SKM-1 treated with dmso at 0.1 percent for 144 hours (cell line): ENCODE measurements around the gene CSAD.
"Not testable (repeated sequence)": the region's sequence is repeated elsewhere in the genome, so short reads cannot be mapped to it uniquely, and the experiment has no call there.

Experiments used
- DNase-seq: peaks from one replicate; lab custom pipeline; 2025; ENCODE audit not compliant: unreplicated experiment; lab: John Stamatoyannopoulos, UW

Gene CSAD

DNA sequence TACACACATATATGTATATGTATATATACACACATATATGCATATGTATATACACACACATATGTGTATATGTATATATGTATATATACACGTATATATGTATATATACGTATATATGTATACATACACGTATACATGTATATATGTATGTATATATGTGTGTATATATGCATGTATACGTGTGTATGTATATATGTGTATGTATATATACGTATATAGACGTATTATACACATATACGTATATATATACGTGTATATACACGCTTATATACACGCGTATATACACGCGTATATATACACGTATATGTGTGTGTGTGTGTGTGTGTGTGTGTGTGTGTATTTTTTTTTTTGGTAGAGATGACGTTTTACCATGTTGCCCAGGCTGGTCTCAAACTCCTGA lies 33.1 kb downstream of the CSAD start:
- no peak for DNase-seq

DNA sequence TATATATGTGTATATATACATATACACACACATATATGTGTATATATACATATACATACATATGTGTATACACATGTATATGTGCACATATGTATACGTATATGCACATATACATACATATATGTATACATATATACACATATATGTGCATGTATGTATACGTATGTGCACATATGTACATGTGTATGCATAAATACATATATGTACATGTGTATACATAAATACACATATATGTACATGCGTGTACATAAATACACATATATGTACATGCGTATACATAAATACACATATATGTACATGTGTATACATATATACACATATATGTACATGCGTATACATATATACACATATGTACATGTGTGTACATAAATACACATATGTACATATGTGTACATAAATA lies 33.5 kb downstream of the CSAD start:
- DNase-seq = no peak

GRCh38 chr12:53145383-53146260 lies 35.1 kb downstream of the CSAD start:
- DNase-seq = no peak

- DNase-seq = no peak
Observed at GRCh38 chr12:53143355-53143754, 37.4 kb downstream of the CSAD start.

- DNase-seq = no peak
Observed at GRCh38 chr12:53133722-53134121, 47.0 kb downstream of the CSAD start.

DNA sequence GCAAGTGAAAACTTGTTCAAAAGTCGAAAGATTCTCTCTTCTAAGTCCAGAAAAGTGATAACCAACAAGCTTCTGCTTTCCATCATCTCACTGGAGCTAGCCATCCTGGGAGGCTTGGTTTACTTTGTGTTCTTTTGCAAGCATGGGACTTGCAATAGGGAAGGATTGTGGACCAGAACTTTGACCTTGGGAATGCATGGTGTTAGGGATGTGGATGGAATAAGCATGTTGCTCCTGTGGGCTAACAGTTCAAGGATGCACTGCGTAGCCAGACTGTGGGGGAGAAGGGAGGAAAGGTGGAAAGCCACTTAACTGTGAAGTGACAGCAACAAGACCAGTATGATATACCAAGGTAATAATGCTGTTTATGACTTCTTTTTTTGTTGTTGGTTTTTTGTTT lies 48.9 kb downstream of the CSAD start:
- no peak for DNase-seq

DNA sequence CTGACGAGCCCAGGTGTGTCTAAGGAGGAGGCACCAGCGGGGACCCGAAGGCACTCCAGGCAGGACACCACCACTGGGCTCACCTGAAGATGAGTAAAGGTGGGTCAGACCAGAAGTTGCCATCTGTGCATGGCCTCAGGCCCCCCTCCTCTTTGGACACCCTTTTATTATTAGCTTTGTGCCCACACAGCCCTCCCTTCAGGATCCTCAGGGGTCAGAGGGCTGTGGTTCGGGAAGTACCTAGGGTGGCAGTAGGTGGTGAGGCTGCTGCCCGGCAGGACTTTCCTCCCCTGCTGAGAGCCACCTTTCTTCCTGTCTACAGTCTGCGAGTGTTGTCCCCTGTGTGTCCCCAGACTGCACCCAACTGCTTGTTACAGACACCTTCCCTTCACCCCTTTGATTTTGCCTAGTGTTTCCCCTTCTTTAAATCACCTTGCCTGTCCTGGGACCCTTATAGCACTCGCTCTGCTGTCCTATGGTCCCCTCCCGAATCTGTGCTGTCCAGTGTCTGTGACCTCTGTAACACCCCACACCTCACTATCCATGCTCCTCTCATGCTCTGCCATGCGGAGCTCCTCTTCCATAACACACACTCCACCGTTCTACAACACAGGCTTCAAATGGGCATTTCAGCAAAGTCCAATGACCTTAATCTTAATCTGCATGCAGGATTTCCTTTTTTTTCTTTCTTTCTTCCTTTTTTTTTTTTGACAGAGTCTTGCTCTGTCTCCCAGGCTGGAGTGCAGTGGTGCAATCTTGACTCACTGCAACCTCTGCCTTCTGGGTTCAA lies 51.8 kb downstream of the CSAD start:
- DNase-seq = no peak

GRCh38 chr12:53127169-53127568 lies 53.6 kb downstream of the CSAD start:
- DNase-seq = no peak

DNA sequence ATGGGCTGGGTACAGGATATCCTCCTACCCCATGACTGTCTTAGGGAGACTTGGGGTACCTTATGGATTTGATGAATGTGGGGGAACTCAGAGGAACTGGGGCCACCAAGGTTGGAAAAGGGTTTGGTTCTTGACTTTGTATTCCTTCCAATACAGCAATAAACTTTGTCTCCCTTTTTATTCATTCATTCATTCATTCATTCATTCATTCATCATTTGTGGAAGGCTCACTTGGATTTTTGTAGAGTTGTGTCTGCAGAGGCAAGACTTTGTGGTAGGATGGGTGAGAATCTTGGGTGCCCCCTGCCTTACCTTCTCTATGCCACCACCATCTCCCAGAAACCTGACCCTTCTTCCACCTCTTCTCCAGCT lies 56.4 kb downstream of the CSAD start:
- DNase-seq = no peak

DNA sequence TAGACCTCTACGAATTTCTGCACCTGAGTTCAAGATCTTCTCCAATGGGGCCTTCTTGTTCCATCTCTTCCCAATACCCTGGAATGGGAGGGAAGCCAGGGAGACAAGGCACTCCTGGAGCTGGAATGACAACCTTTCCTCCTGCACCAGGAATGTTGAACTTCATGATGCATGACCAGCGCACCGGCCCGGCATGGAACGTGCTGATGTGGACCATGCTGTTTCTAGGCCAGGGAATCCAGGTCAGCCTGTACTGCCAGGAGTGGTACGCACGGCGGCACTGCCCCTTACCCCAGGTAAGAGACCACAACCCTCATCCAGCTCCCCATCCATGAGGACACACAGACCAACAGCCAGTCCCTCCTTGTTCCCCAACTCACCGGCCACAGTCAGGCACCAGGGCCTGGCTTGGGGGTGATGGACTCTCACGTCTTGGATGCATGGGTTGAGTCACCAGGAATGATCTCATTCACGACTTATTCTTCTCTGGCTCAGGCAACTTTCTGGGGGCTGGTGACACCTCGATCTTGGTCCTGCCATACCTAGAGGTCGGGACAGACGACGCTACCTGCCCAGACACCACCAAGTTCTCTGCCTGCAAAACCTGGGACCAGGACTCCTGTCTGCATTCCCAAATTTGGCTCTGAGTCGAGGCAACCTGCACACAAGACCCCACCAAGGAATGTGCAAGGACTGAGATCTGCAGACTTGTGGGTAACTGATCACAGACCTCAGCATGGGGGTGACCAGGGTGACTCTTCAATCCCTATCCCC lies 57.0 kb downstream of the CSAD start:
- no peak for DNase-seq

- no peak for DNase-seq
Observed at GRCh38 chr12:53122961-53123468, 57.7 kb downstream of the CSAD start.

- DNase-seq = no peak
Observed at GRCh38 chr12:53120685-53121525, 59.8 kb downstream of the CSAD start.

- no peak for DNase-seq
Observed at GRCh38 chr12:53118751-53119300, 61.9 kb downstream of the CSAD start.

DNA sequence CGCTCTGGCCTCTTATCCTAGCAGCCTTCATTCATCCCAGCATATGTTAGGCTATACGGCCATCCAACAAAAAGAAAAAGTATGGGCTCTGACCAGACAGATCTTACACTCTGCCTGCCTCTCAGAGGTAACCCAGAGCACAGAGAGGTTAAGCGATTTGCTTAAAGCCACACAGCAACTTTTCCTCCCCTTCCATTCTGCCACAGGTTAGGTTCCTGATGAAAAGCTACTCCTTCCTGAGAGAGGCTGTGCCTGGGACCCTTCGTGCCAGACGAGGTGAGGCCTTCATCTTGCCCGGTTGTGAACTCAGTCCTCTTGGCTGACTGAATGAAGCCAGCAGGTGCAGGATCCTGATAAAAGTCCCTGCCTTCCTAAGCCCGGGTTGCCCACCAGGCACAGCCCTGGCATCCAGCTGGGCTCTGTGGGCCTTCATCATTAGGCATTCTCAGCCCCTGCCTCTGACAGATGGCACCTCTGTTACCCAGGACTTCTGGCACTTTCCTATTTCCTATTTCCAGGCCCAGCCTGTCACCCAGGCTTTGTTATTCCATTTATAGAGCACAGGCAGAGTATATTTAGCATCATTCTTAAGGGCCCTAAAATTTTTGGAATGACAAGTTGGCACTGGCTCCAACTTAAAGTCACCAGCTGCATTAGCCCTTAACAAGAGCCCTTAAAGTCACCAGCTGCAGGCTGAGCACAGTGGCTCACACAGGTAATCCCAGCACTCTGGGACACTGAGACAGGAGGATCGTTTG lies 64.7 kb downstream of the CSAD start:
- no peak for DNase-seq

GRCh38 chr12:53115112-53115890 lies 65.4 kb downstream of the CSAD start:
- no peak for DNase-seq

DNA sequence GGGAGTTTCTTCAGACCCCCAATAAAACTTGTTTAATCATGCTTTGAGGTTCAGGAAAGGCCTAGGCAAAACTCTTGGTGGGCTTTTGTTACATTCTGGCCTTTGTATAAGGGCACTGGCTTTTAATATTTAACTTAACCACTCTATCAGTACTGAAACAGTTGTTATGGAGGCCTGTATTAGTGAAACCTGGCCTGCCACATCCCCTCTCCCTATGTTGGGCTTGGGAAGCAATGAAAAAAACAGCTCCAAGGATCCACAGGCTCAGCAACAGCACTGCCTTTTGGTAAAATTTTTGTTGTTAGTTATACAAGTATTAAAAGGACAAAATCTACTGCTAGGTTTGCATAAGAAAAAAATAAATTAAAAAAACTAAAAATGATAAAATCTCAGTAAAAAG lies 66.8 kb downstream of the CSAD start:
- DNase-seq = no peak

DNA sequence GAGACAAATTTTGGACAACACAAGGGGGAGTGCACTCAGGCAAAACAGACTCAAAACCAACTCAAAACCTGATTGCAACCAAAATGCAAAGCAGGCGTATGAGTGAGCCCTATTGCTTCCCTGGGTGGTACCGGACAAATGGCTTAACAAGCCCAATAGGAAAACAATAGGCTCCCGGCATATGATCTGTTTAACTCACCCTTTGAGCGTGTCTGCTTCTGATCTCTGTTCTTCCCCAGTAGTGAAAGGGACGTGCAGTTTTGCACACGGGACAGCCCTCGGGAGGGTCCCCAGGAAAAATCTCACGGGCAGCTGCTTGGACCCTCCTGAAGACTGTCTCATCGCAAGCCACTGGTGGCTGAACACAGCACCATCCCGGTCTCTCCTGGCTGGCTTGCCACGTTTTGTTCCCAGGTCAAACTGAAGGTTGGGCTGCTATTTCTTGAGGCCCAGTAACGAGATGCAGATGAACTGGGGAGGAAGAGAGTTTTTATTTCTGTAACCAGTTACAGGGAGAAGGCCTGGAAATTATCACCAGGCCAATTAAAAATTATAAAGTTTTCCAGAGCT lies 67.5 kb downstream of the CSAD start:
- no peak for DNase-seq

DNA sequence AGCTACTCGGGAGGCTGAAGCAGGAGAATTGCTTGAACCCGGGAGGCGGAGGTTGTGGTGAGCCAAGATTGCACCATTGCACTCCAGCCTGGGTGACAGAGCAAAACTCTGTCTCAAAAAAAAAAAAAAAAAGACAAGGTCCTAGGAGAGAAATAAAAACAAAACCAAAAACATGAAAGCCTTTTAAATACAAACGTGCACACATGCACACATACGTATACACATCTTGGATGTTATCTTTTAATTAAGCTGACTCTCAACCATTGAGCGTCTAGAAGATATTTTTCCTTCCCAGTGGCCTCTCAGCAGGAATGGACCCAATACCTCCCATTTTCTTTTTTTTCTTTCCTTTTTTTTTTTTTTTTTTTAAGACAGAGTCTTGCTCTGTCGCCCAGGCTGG lies 68.3 kb downstream of the CSAD start:
- DNase-seq = not testable (repeated sequence)
